Sigmoid colon (tissue), 4 donors: ENCODE data around the gene SORBS1.

ENCODE experiments used
- CTCF ChIP-seq, 4 experiments: fragments of 450-650 bp in 3 of 4; fragments of 200-600 bp in 1 of 4; IDR thresholded peaks; one replicate each; pipeline ENCODE4 v1.5.1; 2016 to 2019; ENCODE audit warnings: antibody characterized with exemption in 4 of 4, mild to moderate bottlenecking in 3 of 4, moderate library complexity in 2 of 4
- POLR2AphosphoS5 ChIP-seq, 4 donors: sonication (generic); formaldehyde crosslinking; IDR thresholded peaks; one replicate each; pipeline ENCODE4 v1.6.1; 2017; ENCODE audit warnings: antibody characterized with exemption in 4 of 4

GRCh38 chr10:95472304-95473088, 88.7 kb downstream of the SORBS1 start:
- TF ChIP-seq CTCF (IDR thresholded peaks at IDR 0.05) (no peak), POLR2AphosphoS5 (IDR thresholded peaks at IDR 0.05) (no peak)
